ENCODE measurements around the gene MDN1.

DNA sequence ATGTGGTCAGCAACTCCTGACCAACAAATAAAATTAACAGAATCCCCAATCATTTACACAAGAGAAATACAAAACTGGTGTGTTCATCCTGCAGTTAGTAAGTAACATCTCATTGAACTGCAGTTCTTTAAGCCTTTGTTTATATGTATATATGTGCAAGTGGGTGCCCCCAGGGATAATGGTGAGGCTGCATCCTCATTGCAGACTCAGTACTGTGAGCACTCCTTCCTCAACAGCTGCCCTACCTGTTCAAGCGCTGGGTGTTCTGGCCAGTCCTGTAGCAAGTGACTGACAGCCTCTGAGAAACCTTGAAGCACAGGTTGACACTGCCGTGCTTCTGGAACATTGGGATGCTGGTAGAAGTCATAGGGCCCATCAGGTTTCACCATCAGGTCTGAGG lies 131.3 kb downstream of the MDN1 start:
- no peak for TF ChIP-seq EZH2 (IDR thresholded peaks at IDR 0.05; ENCODE audit: borderline replicate concordance, low read depth, low read length, severe bottlenecking)
- TF ChIP-seq, protein P1, sequence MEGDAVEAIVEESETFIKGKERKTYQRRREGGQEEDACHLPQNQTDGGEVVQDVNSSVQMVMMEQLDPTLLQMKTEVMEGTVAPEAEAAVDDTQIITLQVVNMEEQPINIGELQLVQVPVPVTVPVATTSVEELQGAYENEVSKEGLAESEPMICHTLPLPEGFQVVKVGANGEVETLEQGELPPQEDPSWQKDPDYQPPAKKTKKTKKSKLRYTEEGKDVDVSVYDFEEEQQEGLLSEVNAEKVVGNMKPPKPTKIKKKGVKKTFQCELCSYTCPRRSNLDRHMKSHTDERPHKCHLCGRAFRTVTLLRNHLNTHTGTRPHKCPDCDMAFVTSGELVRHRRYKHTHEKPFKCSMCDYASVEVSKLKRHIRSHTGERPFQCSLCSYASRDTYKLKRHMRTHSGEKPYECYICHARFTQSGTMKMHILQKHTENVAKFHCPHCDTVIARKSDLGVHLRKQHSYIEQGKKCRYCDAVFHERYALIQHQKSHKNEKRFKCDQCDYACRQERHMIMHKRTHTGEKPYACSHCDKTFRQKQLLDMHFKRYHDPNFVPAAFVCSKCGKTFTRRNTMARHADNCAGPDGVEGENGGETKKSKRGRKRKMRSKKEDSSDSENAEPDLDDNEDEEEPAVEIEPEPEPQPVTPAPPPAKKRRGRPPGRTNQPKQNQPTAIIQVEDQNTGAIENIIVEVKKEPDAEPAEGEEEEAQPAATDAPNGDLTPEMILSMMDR (IDR thresholded peaks at IDR 0.05; ENCODE audit: borderline replicate concordance, extremely low read depth, low read length, poor library complexity, severe bottlenecking), result no peak

All from DND-41 (cell line).